Measurements from ENCODE around the gene TANC1. TPM values are rescaled to one million over a fixed set of nuclear protein-coding genes. Genes with fewer than 3 reads are reported as not detected.

The TANC1 gene
- total and polyA plus RNA-seq, 2 donors (not counting 3 experiments of a cell fraction or from before 2014, with no cell fraction given): 58.9 to 99.4 TPM

GRCh38 chr2:159175182-159175581, 206.7 kb downstream of the TANC1 start:
- Histone ChIP-seq H3K4me1 (ENCODE audit: control insufficient read depth, extremely low read depth, insufficient read depth, low read length) (peaks cover 2% of the 10 kb centered on the region), H3K9ac (replicated peaks; ENCODE audit: extremely low read depth, insufficient read depth, low read length) (no peak overlapping the region), H3K4me3 (replicated peaks in 1 of 3; ENCODE audit: insufficient read depth in 1 of 3, low read depth in 1 of 3, low read length in 3 of 3) (no peak overlapping the region), H3K27ac (ENCODE audit: insufficient read depth, low read depth, low read length) (no peak overlapping the region), H3K4me2 (ENCODE audit: insufficient read depth, low read length) (no peak overlapping the region), H4K20me1 (replicated peaks; ENCODE audit: control insufficient read depth, extremely low read depth, insufficient read depth, low read length) (no peaks in the 10 kb centered on the region), H3K79me2 (ENCODE audit: control insufficient read depth, insufficient read depth, low read length) (no peaks in the 10 kb centered on the region), H3K36me3 (ENCODE audit: control insufficient read depth in 2 of 2, extremely low read depth in 1 of 2, insufficient read depth in 2 of 2, low read length in 2 of 2) (peaks cover 26 to 51% of the 10 kb centered on the region in 2 experiments), H3K27me3 (ENCODE audit: control insufficient read depth in 2 of 2, insufficient read depth in 2 of 2, low read length in 2 of 2) (no peaks in the 10 kb centered on the region), H3K9me1 (replicated peaks; ENCODE audit: control insufficient read depth, extremely low read depth, insufficient read depth, low read length) (no peaks in the 10 kb centered on the region), H2AFZ (ENCODE audit: low read depth, low read length) (no peak overlapping the region), H3K9me3 (replicated peaks; ENCODE audit: control insufficient read depth, insufficient read depth, low read length) (no peaks in the 10 kb centered on the region)
- intact Hi-C loops (cut with micrococcal nuclease) (no loop called here), dilution Hi-C loops (cut with MboI; ENCODE audit: extremely low pct_ligation_motif_present, low sequenced_read_pairs) (no loop called here)
- FAIRE-seq (no peak), DNase-seq (ENCODE audit: low read depth, low spot score) (no peak)
- no TSS peak for BruUV-seq (replicated peaks)
- ChIA-PET CTCF (interaction anchor here (0.9 to 1.4 kb wide), 2 partner anchors 8 to 34 kb away, joined by 3 to 4 read pairs; no protein-coding TSS in a partner anchor), POLR2A (no interaction called here)
- no peak for TF ChIP-seq MYC (IDR thresholded peaks at IDR 0.05; ENCODE audit: low read depth, low read length)
- no peak for TF ChIP-seq GATA2 (IDR thresholded peaks at IDR 0.05; ENCODE audit: insufficient read depth, insufficient read length, low read depth, low read length)
- no peak for TF ChIP-seq EZH2 (IDR thresholded peaks at IDR 0.05; ENCODE audit: borderline replicate concordance, low read depth, low read length, severe bottlenecking)
- no peak for TF ChIP-seq POLR2A (IDR thresholded peaks at IDR 0.05; ENCODE audit: low read depth, low read length)
- no peak for TF ChIP-seq MAX (IDR thresholded peaks at IDR 0.05; ENCODE audit: insufficient read depth, insufficient read length)
- no peak for TF ChIP-seq FOS (IDR thresholded peaks at IDR 0.05; ENCODE audit: borderline replicate concordance, insufficient read depth, low read length)
- no peak for TF ChIP-seq POLR2AphosphoS5 (IDR thresholded peaks at IDR 0.05; ENCODE audit: insufficient read depth, low read depth, low read length)
- no peak for TF ChIP-seq CTCF (IDR thresholded peaks at IDR 0.05; ENCODE audit: extremely low read depth in 1 of 2, insufficient read depth in 1 of 2, low read depth in 1 of 2, low read length in 2 of 2)
- no peak for TF ChIP-seq JUN (IDR thresholded peaks at IDR 0.05; ENCODE audit: borderline replicate concordance, insufficient read depth, insufficient read length, low read depth)
